Endodermal cell (in vitro differentiated cells): ENCODE measurements around the gene ACYP1. TPM values are rescaled to one million over a fixed set of nuclear protein-coding genes. Genes with fewer than 3 reads are reported as not detected.

Experiments used
- DNase-seq: peaks from one replicate; pipeline ENCODE4 v3.0.0-alpha.2; 2017
- H3K27ac ChIP-seq: 2 replicates; pipeline ENCODE4 v1.5.1; 2013; ENCODE audit warnings: mild to moderate bottlenecking, low read depth, low read length, moderate library complexity
- H3K27me3 ChIP-seq: 2 replicates; pipeline ENCODE4 v1.6.1; 2013; ENCODE audit warnings: mild to moderate bottlenecking, low read length, moderate library complexity; ENCODE audit not compliant: insufficient read depth, control insufficient read depth, poor library complexity, severe bottlenecking
- H3K36me3 ChIP-seq: 2 replicates; pipeline ENCODE4 v1.7.0; 2013; ENCODE audit warnings: mild to moderate bottlenecking, low read length, moderate library complexity; ENCODE audit not compliant: control insufficient read depth, insufficient read depth
- H3K4me1 ChIP-seq: one replicate; pipeline ENCODE4 v1.7.0; 2013; ENCODE audit warnings: low read length; ENCODE audit not compliant: control insufficient read depth, insufficient read depth
- H3K4me3 ChIP-seq: 2 replicates; pipeline ENCODE4 v1.5.1; 2013; ENCODE audit warnings: mild to moderate bottlenecking, low read length, moderate library complexity
- H3K9ac ChIP-seq: 2 replicates; pipeline ENCODE4 v1.6.1; 2013; ENCODE audit warnings: mild to moderate bottlenecking, low read length, moderate library complexity; ENCODE audit not compliant: poor library complexity, severe bottlenecking; ENCODE audit errors: extremely low read depth
- H3K9me3 ChIP-seq: 2 replicates; pipeline ENCODE4 v1.6.1; 2013; ENCODE audit warnings: mild to moderate bottlenecking, low read length, moderate library complexity; ENCODE audit not compliant: control insufficient read depth
- H3K27ac Mint-ChIP-seq: 2 replicates; pipeline ENCODE4 v1.8.0; 2020; ENCODE audit warnings: mixed read lengths
- H3K27me3 Mint-ChIP-seq: 2 replicates; pipeline ENCODE4 v1.8.0; 2021; ENCODE audit warnings: mild to moderate bottlenecking, mixed read lengths; ENCODE audit not compliant: insufficient read depth
- H3K36me3 Mint-ChIP-seq: 2 replicates; pipeline ENCODE4 v1.8.0; 2020; ENCODE audit warnings: low read depth, mixed read lengths
- H3K4me1 Mint-ChIP-seq: 2 replicates; pipeline ENCODE4 v1.8.0; 2020; ENCODE audit warnings: mixed read lengths
- H3K4me3 Mint-ChIP-seq: 2 replicates; pipeline ENCODE4 v1.8.0; 2020; ENCODE audit warnings: mild to moderate bottlenecking, moderate library complexity, mixed read lengths
- H3K9me3 Mint-ChIP-seq: 2 replicates; pipeline ENCODE4 v1.8.0; 2020; ENCODE audit warnings: mild to moderate bottlenecking, mixed read lengths
- WGBS, 2 experiments: methylation state at CpG; one replicate each; pipeline versions ENCODE4 v1.1.5 to v1.1.7; 2013; ENCODE audit warnings: missing lambda C conversion rate in 2 of 2, mixed read lengths in 1 of 2; ENCODE audit not compliant: insufficient coverage in 1 of 2, insufficient read length in 1 of 2; 5-methylcytosine and 5-hydroxymethylcytosine counted together
- total RNA-seq, 2 donors: library from RNA; stranded (reverse); fragmentation: NEBNext Ultra II Directional in 1 of 2; extraction: Animal tissue kit (Norgen Biotek cat#: 25700) in 1 of 2; gene quantifications; 2 replicates in 1 of 2; 3 replicates in 1 of 2; pipeline ENCODE4 v1.2.1, GENCODE V29; 2021
- TF ChIP-seq, protein P1 (sequence below): fragments of 200-600 bp; sonication (generic); conservative IDR thresholded peaks from 2 replicates; pipeline ENCODE4 v1.5.0; 2021; ENCODE audit warnings: antibody characterized with exemption, mild to moderate bottlenecking

The ACYP1 gene
- total RNA-seq, 2 donors from 2014 or later, result 21.4 to 26.0 TPM

- no peak for DNase-seq
- no peaks in the 10 kb centered on the region for H3K9me3 Mint-ChIP-seq
- 100% methylated on average over 1 of the region's 1 CpG for WGBS, 2 experiments
- H3K27ac Mint-ChIP-seq, result no peak overlapping the region
- H3K36me3 ChIP-seq, result peaks cover 48% of the 10 kb centered on the region
- no peak overlapping the region for H3K4me3 Mint-ChIP-seq
- no peak overlapping the region for H3K9ac ChIP-seq
- H3K4me3 ChIP-seq, result no peak overlapping the region
- peaks cover 48% of the 10 kb centered on the region for H3K36me3 Mint-ChIP-seq
- H3K4me1 Mint-ChIP-seq, result no peaks in the 10 kb centered on the region
- no peaks in the 10 kb centered on the region for H3K27me3 Mint-ChIP-seq
- no peaks in the 10 kb centered on the region for H3K9me3 ChIP-seq
- no peaks in the 10 kb centered on the region for H3K27me3 ChIP-seq
- H3K27ac ChIP-seq, result no peak overlapping the region
- H3K4me1 ChIP-seq, result peaks cover 2% of the 10 kb centered on the region
- TF ChIP-seq, protein P1, sequence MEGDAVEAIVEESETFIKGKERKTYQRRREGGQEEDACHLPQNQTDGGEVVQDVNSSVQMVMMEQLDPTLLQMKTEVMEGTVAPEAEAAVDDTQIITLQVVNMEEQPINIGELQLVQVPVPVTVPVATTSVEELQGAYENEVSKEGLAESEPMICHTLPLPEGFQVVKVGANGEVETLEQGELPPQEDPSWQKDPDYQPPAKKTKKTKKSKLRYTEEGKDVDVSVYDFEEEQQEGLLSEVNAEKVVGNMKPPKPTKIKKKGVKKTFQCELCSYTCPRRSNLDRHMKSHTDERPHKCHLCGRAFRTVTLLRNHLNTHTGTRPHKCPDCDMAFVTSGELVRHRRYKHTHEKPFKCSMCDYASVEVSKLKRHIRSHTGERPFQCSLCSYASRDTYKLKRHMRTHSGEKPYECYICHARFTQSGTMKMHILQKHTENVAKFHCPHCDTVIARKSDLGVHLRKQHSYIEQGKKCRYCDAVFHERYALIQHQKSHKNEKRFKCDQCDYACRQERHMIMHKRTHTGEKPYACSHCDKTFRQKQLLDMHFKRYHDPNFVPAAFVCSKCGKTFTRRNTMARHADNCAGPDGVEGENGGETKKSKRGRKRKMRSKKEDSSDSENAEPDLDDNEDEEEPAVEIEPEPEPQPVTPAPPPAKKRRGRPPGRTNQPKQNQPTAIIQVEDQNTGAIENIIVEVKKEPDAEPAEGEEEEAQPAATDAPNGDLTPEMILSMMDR, result no peak
Measured at GRCh38 chr14:75083271-75083670, 19.4 kb upstream of the ACYP1 start.

GRCh38 chr14:75081660-75082229 lies 17.9 kb upstream of the ACYP1 start:
- Histone ChIP-seq H3K4me3 (no peak overlapping the region), H3K4me1 (peaks cover 2% of the 10 kb centered on the region), H3K36me3 (peaks cover 33% of the 10 kb centered on the region), H3K27me3 (no peaks in the 10 kb centered on the region), H3K27ac (no peak overlapping the region), H3K9me3 (no peaks in the 10 kb centered on the region), H3K9ac (no peak overlapping the region)
- no peak overlapping the region for H3K27ac Mint-ChIP-seq
- H3K4me1 Mint-ChIP-seq, result no peaks in the 10 kb centered on the region
- H3K36me3 Mint-ChIP-seq, result peaks cover 33% of the 10 kb centered on the region
- no peak overlapping the region for H3K4me3 Mint-ChIP-seq
- no peaks in the 10 kb centered on the region for H3K27me3 Mint-ChIP-seq
- H3K9me3 Mint-ChIP-seq, result no peaks in the 10 kb centered on the region
- TF ChIP-seq, protein P1, result no peak
- 85% methylated on average over 2 of the region's 2 CpGs; no CpG with 5 or more reads in 1 of the 2 experiments for WGBS, 2 experiments
- no peak for DNase-seq

- H3K27ac Mint-ChIP-seq, result no peak overlapping the region
- no peak overlapping the region for H3K4me3 Mint-ChIP-seq
- TF ChIP-seq, protein P1, result no peak
- H3K27me3 ChIP-seq, result no peaks in the 10 kb centered on the region
- no peak overlapping the region for H3K4me3 ChIP-seq
- no peaks in the 10 kb centered on the region for H3K9me3 ChIP-seq
- H3K9me3 Mint-ChIP-seq, result no peaks in the 10 kb centered on the region
- peaks cover 13% of the 10 kb centered on the region for H3K36me3 ChIP-seq
- DNase-seq, result no peak
- H3K27ac ChIP-seq, result no peak overlapping the region
- H3K27me3 Mint-ChIP-seq, result no peaks in the 10 kb centered on the region
- peaks cover 15% of the 10 kb centered on the region for H3K36me3 Mint-ChIP-seq
- no peaks in the 10 kb centered on the region for H3K4me1 Mint-ChIP-seq
- H3K9ac ChIP-seq, result no peak overlapping the region
- WGBS, 2 experiments, result 93 to 100% methylated on average over 3 to 4 of the region's 4 CpGs
- H3K4me1 ChIP-seq, result peaks cover 2% of the 10 kb centered on the region
Measured at GRCh38 chr14:75079521-75079920, 15.7 kb upstream of the ACYP1 start.
